Transverse colon (tissue), 3 donors: ENCODE measurements around the gene RNU6-9.

ENCODE experiments used
- EP300 ChIP-seq: sonication (generic); formaldehyde crosslinking; IDR thresholded peaks from one replicate; pipeline ENCODE4 v1.6.1; 2017; ENCODE audit warnings: antibody characterized with exemption, low read depth
- POLR2A ChIP-seq: fragments of 450-650 bp; IDR thresholded peaks from one replicate; pipeline ENCODE4 v1.6.1; 2016; ENCODE audit warnings: antibody characterized with exemption, mild to moderate bottlenecking, moderate library complexity
- TF ChIP-seq, protein P1 (sequence below), 5 experiments: fragments of 200-600 bp in 3 of 5; fragments of 450-650 bp in 2 of 5; sonication (generic) in 3 of 5; IDR thresholded peaks; 1 replicate in 2 of 5; 2 replicates in 3 of 5; pipeline ENCODE4 v1.5.1; 2016 to 2017; ENCODE audit warnings: antibody characterized with exemption in 5 of 5, inconsistent platforms in 3 of 5, mild to moderate bottlenecking in 2 of 5, moderate library complexity in 1 of 5

DNA sequence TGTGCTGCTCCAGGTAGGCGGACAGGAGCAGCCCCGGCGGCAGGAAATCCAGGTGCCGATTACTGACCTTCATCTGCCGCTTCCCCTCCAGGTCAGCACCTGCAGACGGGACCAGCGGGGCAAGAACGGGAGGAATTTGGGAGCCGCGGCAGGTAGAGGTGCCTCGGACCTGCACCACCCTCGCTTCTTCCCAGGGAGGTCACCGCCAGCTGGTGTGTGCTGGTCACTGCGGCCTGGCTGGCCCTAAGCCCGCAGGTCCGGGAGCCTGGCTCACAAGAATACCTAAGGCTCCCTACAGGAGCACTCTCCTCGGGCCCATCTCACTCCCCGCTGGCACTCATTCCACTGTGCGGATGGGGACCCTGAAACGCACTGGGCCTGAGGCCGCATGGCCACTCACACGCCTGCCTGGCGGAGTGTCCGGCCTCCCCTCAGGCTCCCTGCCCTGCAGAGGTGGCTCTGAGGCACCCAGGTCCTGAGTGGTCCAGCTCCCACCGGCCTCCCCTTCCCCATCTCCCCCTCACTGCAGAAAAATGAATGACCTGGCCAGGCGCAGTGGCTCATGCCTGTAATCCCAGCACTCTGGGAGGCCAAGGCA, 4.3 kb downstream of the RNU6-9 start:
- TF ChIP-seq, protein P1, sequence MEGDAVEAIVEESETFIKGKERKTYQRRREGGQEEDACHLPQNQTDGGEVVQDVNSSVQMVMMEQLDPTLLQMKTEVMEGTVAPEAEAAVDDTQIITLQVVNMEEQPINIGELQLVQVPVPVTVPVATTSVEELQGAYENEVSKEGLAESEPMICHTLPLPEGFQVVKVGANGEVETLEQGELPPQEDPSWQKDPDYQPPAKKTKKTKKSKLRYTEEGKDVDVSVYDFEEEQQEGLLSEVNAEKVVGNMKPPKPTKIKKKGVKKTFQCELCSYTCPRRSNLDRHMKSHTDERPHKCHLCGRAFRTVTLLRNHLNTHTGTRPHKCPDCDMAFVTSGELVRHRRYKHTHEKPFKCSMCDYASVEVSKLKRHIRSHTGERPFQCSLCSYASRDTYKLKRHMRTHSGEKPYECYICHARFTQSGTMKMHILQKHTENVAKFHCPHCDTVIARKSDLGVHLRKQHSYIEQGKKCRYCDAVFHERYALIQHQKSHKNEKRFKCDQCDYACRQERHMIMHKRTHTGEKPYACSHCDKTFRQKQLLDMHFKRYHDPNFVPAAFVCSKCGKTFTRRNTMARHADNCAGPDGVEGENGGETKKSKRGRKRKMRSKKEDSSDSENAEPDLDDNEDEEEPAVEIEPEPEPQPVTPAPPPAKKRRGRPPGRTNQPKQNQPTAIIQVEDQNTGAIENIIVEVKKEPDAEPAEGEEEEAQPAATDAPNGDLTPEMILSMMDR (IDR thresholded peaks at IDR 0.05): no peak
- TF ChIP-seq EP300 (no peak), POLR2A (no peak)
